ENCODE results near the gene RETSAT.

The RETSAT gene

DNA sequence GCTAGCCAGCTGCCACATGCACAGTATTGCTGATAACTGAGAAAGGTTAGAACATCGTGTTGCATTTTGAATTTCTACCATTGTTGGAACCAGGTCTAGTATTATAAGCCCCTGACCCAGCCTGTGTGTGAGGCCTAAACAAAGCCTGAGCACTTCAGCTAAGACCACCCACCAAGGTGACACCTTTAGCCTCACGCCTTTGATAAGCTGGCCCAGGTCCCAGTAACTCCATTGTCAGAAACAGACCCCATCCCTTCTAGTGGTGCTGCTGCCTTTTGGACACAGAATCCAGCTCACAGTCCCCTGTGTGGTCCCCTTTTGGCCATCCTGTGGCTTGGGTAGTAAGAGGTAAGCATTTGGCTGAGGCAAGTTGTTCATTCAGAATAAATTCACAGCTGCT lies 1.9 kb upstream of the RETSAT start:
- H3F3A ChIP-seq (ENCODE audit: control insufficient read depth, insufficient read depth) = no peaks in the 10 kb centered on the region
- H3K9me2 ChIP-seq (replicated peaks; ENCODE audit: control insufficient read depth, low read length) = no peaks in the 10 kb centered on the region
- no peak overlapping the region for H3K4me3 ChIP-seq (ENCODE audit: low read length)
- peaks cover 19% of the 10 kb centered on the region for H3K4me1 ChIP-seq (ENCODE audit: control insufficient read depth, low read length)
- no peaks in the 10 kb centered on the region for H4K20me1 ChIP-seq (ENCODE audit: control insufficient read depth, insufficient read depth, low read depth, low read length)
- H3K9me3 ChIP-seq (ENCODE audit: control insufficient read depth, insufficient read depth, low read length) = no peaks in the 10 kb centered on the region
- H3K79me2 ChIP-seq (ENCODE audit: control insufficient read depth, low read length) = peaks cover 34% of the 10 kb centered on the region
- no peak overlapping the region for H3K27ac ChIP-seq (ENCODE audit: low read depth, low read length)
- H3K4me2 ChIP-seq (ENCODE audit: low read length) = no peak overlapping the region
- H3K27me3 ChIP-seq (ENCODE audit: control insufficient read depth, low read length) = no peaks in the 10 kb centered on the region
- H3K36me3 ChIP-seq (ENCODE audit: control insufficient read depth, low read length) = peaks cover 26% of the 10 kb centered on the region
- TF ChIP-seq, protein P1, sequence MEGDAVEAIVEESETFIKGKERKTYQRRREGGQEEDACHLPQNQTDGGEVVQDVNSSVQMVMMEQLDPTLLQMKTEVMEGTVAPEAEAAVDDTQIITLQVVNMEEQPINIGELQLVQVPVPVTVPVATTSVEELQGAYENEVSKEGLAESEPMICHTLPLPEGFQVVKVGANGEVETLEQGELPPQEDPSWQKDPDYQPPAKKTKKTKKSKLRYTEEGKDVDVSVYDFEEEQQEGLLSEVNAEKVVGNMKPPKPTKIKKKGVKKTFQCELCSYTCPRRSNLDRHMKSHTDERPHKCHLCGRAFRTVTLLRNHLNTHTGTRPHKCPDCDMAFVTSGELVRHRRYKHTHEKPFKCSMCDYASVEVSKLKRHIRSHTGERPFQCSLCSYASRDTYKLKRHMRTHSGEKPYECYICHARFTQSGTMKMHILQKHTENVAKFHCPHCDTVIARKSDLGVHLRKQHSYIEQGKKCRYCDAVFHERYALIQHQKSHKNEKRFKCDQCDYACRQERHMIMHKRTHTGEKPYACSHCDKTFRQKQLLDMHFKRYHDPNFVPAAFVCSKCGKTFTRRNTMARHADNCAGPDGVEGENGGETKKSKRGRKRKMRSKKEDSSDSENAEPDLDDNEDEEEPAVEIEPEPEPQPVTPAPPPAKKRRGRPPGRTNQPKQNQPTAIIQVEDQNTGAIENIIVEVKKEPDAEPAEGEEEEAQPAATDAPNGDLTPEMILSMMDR (IDR thresholded peaks at IDR 0.05; ENCODE audit: low read depth, low read length, poor library complexity, severe bottlenecking) = no peak
- TF ChIP-seq EZH2phosphoT487 (IDR thresholded peaks at IDR 0.05; ENCODE audit: borderline replicate concordance, low read length) = no peak

DNA sequence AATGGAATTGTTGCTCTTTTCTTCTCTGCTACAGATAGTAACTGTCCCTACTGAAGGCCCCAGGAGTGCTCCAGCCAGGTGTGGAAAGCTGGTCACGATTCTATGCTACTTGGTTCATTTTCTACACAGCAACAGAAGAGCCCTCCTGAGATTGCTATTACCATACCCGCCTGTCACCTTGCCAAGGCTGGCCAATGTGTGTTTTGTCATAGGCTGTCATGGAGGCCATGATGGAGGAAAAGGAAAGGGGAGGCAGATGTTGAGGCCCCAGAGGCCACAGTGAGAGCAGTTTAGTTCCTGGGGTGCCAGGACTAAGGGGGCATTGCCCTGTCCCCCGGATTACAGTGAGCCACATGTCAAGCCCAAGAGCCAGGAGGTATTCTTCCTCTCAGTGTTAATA lies 1.2 kb upstream of the RETSAT start:
- H3K4me1 ChIP-seq (ENCODE audit: control insufficient read depth, low read length) = peaks cover 19% of the 10 kb centered on the region
- no peaks in the 10 kb centered on the region for H3K27me3 ChIP-seq (ENCODE audit: control insufficient read depth, low read length)
- H4K20me1 ChIP-seq (ENCODE audit: control insufficient read depth, insufficient read depth, low read depth, low read length) = no peaks in the 10 kb centered on the region
- no peaks in the 10 kb centered on the region for H3K9me2 ChIP-seq (replicated peaks; ENCODE audit: control insufficient read depth, low read length)
- no peaks in the 10 kb centered on the region for H3K9me3 ChIP-seq (ENCODE audit: control insufficient read depth, insufficient read depth, low read length)
- H3K4me2 ChIP-seq (ENCODE audit: low read length) = peak overlapping the region; percentile 96
- H3K36me3 ChIP-seq (ENCODE audit: control insufficient read depth, low read length) = peaks cover 33% of the 10 kb centered on the region
- peaks cover 34% of the 10 kb centered on the region for H3K79me2 ChIP-seq (ENCODE audit: control insufficient read depth, low read length)
- H3F3A ChIP-seq (ENCODE audit: control insufficient read depth, insufficient read depth) = no peaks in the 10 kb centered on the region
- TF ChIP-seq EZH2phosphoT487 (IDR thresholded peaks at IDR 0.05; ENCODE audit: borderline replicate concordance, low read length) = no peak
- TF ChIP-seq, protein P1 (IDR thresholded peaks at IDR 0.05; ENCODE audit: low read depth, low read length, poor library complexity, severe bottlenecking) = no peak
- peak overlapping the region; percentile 91 for H3K4me3 ChIP-seq (ENCODE audit: low read length)
- no peak overlapping the region for H3K27ac ChIP-seq (ENCODE audit: low read depth, low read length)

DNA sequence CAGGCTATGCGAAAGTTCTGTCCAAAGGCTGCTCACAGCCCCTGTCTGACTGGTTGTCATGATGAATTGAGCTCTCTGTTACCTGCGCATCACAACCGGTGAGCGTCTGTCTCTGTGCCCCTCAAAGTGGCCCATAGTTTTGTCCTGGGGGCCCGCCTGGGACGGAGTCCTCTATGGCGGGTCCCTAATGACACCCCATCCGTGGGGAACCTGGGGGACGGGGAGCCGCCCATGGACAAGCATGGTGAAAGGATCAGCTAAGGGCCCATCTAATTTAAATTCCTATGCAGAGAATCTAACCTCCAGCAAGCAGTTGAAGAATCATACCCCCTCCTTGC lies 714 bp upstream of the RETSAT start:
- peak overlapping the region; percentile 91 for H3K4me3 ChIP-seq (ENCODE audit: low read length)
- H4K20me1 ChIP-seq (ENCODE audit: control insufficient read depth, insufficient read depth, low read depth, low read length) = no peaks in the 10 kb centered on the region
- peak overlapping the region; percentile 96 for H3K4me2 ChIP-seq (ENCODE audit: low read length)
- no peaks in the 10 kb centered on the region for H3K27me3 ChIP-seq (ENCODE audit: control insufficient read depth, low read length)
- H3K79me2 ChIP-seq (ENCODE audit: control insufficient read depth, low read length) = peaks cover 34% of the 10 kb centered on the region
- H3K9me2 ChIP-seq (replicated peaks; ENCODE audit: control insufficient read depth, low read length) = no peaks in the 10 kb centered on the region
- peaks cover 19% of the 10 kb centered on the region for H3K4me1 ChIP-seq (ENCODE audit: control insufficient read depth, low read length)
- TF ChIP-seq, protein P1 (IDR thresholded peaks at IDR 0.05; ENCODE audit: low read depth, low read length, poor library complexity, severe bottlenecking) = no peak
- TF ChIP-seq EZH2phosphoT487 (IDR thresholded peaks at IDR 0.05; ENCODE audit: borderline replicate concordance, low read length) = no peak
- no peaks in the 10 kb centered on the region for H3K9me3 ChIP-seq (ENCODE audit: control insufficient read depth, insufficient read depth, low read length)
- no peaks in the 10 kb centered on the region for H3F3A ChIP-seq (ENCODE audit: control insufficient read depth, insufficient read depth)
- peak overlapping the region; percentile 1; the same call in 1 of the 2 replicates for H3K27ac ChIP-seq (ENCODE audit: low read depth, low read length)
- H3K36me3 ChIP-seq (ENCODE audit: control insufficient read depth, low read length) = peaks cover 38% of the 10 kb centered on the region
